Measurements from ENCODE around the gene NUAK2.

DNA sequence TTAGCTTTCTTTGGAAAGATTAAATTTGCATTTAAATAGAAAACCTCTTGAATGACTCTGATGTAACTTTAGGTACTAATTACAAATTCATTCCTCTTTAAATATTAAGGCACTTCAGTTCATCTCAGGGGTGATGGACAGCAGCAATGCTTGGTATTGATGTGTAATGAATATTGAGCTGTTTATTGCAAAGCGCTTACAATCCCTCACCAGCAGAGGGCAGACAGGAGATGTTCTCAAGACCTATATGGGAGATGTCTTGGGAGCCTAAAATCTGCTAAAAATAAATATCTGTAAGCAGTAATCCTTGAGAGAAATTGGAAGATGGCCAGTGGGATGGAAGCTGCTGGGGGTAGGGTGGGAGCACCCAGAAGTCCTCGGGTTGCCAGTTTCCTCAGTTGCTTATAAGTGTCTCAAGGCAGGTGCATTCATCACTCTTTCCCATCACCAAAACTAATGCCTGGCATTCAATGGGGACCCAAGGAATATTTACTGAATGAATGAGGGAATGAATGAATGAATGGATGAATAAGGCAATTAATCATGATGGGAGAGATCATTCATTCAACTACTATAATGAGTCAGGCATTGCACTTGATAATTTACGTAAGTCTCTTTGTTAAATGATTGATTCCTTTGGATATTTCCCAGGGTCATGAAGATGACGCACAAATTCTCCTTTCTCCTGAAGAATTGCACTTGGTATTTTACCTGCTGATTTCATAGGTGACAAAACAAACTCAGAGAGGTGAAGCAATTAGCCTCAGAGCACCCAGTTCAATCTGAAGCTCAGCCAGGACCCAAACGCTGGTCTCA lies 32.9 kb upstream of the NUAK2 start:
- TF ChIP-seq, protein P1, sequence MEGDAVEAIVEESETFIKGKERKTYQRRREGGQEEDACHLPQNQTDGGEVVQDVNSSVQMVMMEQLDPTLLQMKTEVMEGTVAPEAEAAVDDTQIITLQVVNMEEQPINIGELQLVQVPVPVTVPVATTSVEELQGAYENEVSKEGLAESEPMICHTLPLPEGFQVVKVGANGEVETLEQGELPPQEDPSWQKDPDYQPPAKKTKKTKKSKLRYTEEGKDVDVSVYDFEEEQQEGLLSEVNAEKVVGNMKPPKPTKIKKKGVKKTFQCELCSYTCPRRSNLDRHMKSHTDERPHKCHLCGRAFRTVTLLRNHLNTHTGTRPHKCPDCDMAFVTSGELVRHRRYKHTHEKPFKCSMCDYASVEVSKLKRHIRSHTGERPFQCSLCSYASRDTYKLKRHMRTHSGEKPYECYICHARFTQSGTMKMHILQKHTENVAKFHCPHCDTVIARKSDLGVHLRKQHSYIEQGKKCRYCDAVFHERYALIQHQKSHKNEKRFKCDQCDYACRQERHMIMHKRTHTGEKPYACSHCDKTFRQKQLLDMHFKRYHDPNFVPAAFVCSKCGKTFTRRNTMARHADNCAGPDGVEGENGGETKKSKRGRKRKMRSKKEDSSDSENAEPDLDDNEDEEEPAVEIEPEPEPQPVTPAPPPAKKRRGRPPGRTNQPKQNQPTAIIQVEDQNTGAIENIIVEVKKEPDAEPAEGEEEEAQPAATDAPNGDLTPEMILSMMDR (IDR thresholded peaks at IDR 0.05): peak; percentile 49 to 79
- TF ChIP-seq EP300 (IDR thresholded peaks at IDR 0.05) (no peak), POLR2AphosphoS5 (IDR thresholded peaks at IDR 0.05) (no peak), POLR2A (IDR thresholded peaks at IDR 0.05) (no peak)

Measured in suprapubic skin (tissue), 4 donors.